KOPT-K1 (cell line): ENCODE measurements around the gene INPP5F.
"Not testable (repeated sequence)": the region's sequence is repeated elsewhere in the genome, so short reads cannot be mapped to it uniquely, and the experiment has no call there.

Experiments used
- H3K27ac ChIP-seq: fragments of 200-600 bp; sonication (generic); 2 replicates; pipeline ENCODE4 v1.5.1; 2016; ENCODE audit warnings: antibody characterized with exemption, mild to moderate bottlenecking, low read depth, low read length; ENCODE audit not compliant: poor library complexity, severe bottlenecking
- H3K36me3 ChIP-seq: fragments of 200-600 bp; sonication (generic); 2 replicates; pipeline ENCODE4 v1.5.1; 2017; ENCODE audit warnings: antibody characterized with exemption, mild to moderate bottlenecking, low read length, moderate library complexity; ENCODE audit not compliant: insufficient read depth
- H3K9me3 ChIP-seq: fragments of 200-600 bp; sonication (generic); 2 replicates; pipeline ENCODE4 v1.5.1; 2017; ENCODE audit warnings: antibody characterized with exemption, low read length, mild to moderate bottlenecking; ENCODE audit not compliant: insufficient read depth, poor library complexity, severe bottlenecking

Gene INPP5F

GRCh38 chr10:119773041-119773440 lies 47.2 kb downstream of the INPP5F start:
- H3K9me3 ChIP-seq, H3K27ac ChIP-seq, H3K36me3 ChIP-seq: not testable (repeated sequence)

GRCh38 chr10:119775529-119775928 lies 49.7 kb downstream of the INPP5F start:
- H3K9me3 ChIP-seq, result no peaks in the 10 kb centered on the region
- no peak overlapping the region for H3K27ac ChIP-seq
- no peaks in the 10 kb centered on the region for H3K36me3 ChIP-seq

- H3K36me3 ChIP-seq, result no peaks in the 10 kb centered on the region
- H3K9me3 ChIP-seq, result no peaks in the 10 kb centered on the region
- no peak overlapping the region for H3K27ac ChIP-seq
These were observed 50.7 kb downstream of the INPP5F start for GRCh38 chr10:119776536-119776935.

GRCh38 chr10:119777686-119778085 lies 51.8 kb downstream of the INPP5F start:
- Histone ChIP-seq H3K36me3 (no peaks in the 10 kb centered on the region), H3K27ac (no peak overlapping the region), H3K9me3 (no peaks in the 10 kb centered on the region)

GRCh38 chr10:119778776-119779445 lies 53.1 kb downstream of the INPP5F start:
- Histone ChIP-seq H3K9me3 (no peaks in the 10 kb centered on the region), H3K36me3 (no peaks in the 10 kb centered on the region), H3K27ac (no peak overlapping the region)

- Histone ChIP-seq H3K27ac (no peak overlapping the region), H3K9me3 (no peaks in the 10 kb centered on the region), H3K36me3 (no peaks in the 10 kb centered on the region)
These were observed 55.1 kb downstream of the INPP5F start for GRCh38 chr10:119780879-119781480.

- H3K36me3 ChIP-seq, result no peaks in the 10 kb centered on the region
- no peak overlapping the region for H3K27ac ChIP-seq
- no peaks in the 10 kb centered on the region for H3K9me3 ChIP-seq
These were observed 55.6 kb downstream of the INPP5F start for GRCh38 chr10:119781498-119781897.

- H3K9me3 ChIP-seq, result no peaks in the 10 kb centered on the region
- H3K27ac ChIP-seq, result no peak overlapping the region
These were observed 57.3 kb downstream of the INPP5F start for GRCh38 chr10:119782981-119783664.

GRCh38 chr10:119783665-119784027 lies 57.8 kb downstream of the INPP5F start:
- H3K9me3 ChIP-seq, result no peaks in the 10 kb centered on the region
- no peaks in the 10 kb centered on the region for H3K36me3 ChIP-seq
- no peak overlapping the region for H3K27ac ChIP-seq

More at GRCh38 chr10:119782981-119783664, 57.3 kb downstream of the INPP5F start:
- H3K36me3 ChIP-seq, result no peaks in the 10 kb centered on the region

- Histone ChIP-seq H3K9me3 (no peaks in the 10 kb centered on the region), H3K36me3 (no peaks in the 10 kb centered on the region), H3K27ac (no peak overlapping the region)
These were observed 58.7 kb downstream of the INPP5F start for GRCh38 chr10:119784340-119785067.

- Histone ChIP-seq H3K36me3 (no peaks in the 10 kb centered on the region), H3K9me3 (no peaks in the 10 kb centered on the region), H3K27ac (no peak overlapping the region)
These were observed 60.4 kb downstream of the INPP5F start for GRCh38 chr10:119786117-119786769.

- not testable (repeated sequence) for H3K9me3 ChIP-seq, H3K36me3 ChIP-seq, H3K27ac ChIP-seq
These were observed 69.3 kb downstream of the INPP5F start for GRCh38 chr10:119795101-119795500.

- H3K27ac ChIP-seq, result no peak overlapping the region
- H3K9me3 ChIP-seq, result no peaks in the 10 kb centered on the region
- 0 out of 2 replicates have a peak, but pooled peaks cover 4% of the 10 kb centered on the region for H3K36me3 ChIP-seq
These were observed 70.2 kb downstream of the INPP5F start for GRCh38 chr10:119796039-119796438.

GRCh38 chr10:119801176-119801575 lies 75.3 kb downstream of the INPP5F start:
- H3K36me3 ChIP-seq, result peaks cover 19% of the 10 kb centered on the region; the same call in 1 of the 2 replicates
- H3K27ac ChIP-seq, result no peak overlapping the region
- no peaks in the 10 kb centered on the region for H3K9me3 ChIP-seq
